Dermis blood vessel endothelial cell (primary cell): ENCODE results near the gene AP5B1. TPM values are rescaled to one million over a fixed set of nuclear protein-coding genes. Genes with fewer than 3 reads are reported as not detected.

Source experiments
- DNase-seq: peaks from one replicate; pipeline ENCODE4 v3.0.0; 2010
- total RNA-seq: library from RNA; depleted of rRNA; stranded (reverse); fragments of >200 nt; gene quantifications from 2 replicates; pipeline ENCODE4 v1.2.3, GENCODE V29; 2014

The AP5B1 gene
- total RNA-seq, 1 donor from 2014 or later = 11.6 TPM

DNA sequence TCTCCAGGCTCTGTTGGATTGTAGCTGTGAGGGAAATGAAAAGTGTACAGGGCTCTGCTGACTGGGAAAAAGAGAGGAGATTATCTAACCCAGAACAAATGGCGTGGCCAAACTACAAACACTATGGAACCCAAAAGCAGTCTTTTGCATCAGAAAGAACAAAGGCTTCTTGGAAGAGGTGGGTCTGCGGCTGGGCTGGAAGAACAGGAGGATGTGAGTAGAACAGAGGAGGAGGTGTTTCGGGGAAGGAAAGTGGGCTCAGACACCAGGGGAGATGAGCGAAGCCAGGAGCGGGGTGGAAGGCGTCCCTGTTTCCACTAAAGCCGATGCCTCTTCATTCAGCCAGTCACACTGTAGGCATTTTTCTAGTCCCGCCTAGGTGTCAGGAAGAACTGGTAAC is 18.1 kb upstream of the AP5B1 start:
- no peak for DNase-seq

DNA sequence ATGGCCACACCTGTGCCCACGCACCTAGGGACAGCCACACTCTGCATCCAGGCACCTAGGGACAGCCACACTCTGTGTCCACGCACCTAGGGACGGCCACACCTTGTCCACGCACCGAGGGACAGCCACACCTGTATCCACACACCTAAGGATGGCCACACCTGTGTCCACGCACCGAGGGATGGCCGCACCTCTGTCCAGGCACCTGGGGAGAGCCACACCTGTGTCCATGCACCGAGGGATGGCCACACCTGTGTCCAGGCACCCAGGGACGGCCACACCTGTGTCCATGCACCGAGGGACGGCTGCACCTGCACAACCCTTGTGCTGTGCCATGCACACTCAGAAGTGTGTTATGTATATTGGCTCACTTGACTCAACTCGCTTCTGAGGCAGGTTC is 16.9 kb upstream of the AP5B1 start:
- no peak for DNase-seq

DNA sequence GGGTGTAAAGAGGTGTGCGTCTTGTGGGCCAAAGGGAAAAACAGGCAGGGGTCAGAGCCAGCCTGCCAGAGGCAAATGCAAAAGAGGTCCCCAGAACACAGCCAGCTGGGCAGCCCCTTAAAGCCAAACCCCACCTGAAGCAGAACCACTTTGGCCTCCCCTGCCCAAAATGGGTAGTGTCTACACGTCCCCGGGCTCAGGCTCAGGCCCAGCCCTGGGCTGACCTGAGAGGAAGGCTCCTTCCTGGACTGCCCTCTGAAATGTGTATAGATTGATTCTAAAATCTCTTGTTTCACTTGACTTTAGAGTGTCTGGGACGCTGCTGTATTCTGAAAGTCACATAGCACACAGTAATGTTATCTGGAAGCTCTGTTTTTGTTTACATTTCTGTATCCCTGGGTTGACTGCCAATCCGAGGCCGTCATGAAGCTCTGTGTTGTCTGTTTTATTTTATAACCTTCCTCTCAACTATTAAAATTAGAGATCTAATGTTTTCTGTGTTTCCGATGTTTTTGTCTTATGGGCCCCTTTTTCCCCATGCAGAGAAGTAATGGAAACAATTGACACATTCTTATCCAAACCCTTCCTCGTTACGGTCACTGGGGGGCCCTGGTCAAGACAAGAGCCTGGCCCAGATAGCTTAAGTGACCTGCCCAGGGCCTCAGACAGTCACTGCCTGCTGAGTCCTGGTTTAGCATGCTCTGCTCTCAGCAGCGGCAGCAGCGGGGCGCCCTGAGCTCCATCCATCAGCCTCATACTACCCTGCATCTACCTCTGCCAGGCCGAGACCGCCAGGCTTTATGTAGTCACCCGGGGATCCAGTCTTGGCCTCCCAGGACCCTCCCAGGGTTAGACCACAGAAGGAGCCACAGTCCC is 16.2 kb upstream of the AP5B1 start:
- DNase-seq = no peak

DNA sequence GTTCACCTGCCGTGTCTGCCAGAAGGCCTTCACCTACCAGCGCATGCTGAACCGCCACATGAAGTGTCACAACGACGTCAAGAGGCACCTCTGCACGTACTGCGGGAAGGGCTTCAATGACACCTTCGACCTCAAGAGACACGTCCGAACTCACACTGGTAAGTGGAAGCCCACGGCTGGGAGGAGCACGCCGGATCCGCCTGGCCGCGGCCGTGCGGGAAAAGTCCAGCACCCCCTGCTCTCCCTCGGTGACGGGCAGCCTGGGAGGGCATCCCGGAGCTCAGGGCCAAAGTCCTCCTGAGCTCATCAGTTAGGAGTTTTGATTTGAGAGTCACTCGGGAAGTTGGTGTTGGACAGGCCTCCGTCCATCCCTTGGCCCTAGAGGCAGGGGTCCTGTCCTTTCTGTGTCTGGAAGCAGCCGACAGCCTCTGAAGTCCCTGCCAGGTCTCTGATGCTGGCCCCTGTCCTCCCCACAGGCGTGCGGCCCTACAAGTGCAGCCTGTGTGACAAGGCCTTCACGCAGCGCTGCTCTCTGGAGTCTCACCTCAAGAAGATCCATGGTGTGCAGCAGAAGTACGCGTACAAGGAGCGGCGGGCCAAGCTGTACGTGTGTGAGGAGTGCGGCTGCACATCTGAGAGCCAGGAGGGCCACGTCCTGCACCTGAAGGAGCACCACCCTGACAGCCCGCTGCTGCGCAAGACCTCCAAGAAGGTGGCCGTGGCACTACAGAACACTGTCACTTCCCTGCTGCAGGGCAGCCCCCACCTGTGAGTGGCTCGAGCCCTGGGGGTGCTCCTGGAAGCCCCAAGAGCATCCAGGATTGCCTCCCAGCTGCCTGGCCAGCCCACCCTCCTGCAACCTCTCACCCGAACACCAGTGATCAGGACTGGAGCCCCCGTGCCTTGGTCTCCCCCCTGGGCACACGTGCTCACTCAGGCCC is 14.1 kb upstream of the AP5B1 start:
- no peak for DNase-seq

DNA sequence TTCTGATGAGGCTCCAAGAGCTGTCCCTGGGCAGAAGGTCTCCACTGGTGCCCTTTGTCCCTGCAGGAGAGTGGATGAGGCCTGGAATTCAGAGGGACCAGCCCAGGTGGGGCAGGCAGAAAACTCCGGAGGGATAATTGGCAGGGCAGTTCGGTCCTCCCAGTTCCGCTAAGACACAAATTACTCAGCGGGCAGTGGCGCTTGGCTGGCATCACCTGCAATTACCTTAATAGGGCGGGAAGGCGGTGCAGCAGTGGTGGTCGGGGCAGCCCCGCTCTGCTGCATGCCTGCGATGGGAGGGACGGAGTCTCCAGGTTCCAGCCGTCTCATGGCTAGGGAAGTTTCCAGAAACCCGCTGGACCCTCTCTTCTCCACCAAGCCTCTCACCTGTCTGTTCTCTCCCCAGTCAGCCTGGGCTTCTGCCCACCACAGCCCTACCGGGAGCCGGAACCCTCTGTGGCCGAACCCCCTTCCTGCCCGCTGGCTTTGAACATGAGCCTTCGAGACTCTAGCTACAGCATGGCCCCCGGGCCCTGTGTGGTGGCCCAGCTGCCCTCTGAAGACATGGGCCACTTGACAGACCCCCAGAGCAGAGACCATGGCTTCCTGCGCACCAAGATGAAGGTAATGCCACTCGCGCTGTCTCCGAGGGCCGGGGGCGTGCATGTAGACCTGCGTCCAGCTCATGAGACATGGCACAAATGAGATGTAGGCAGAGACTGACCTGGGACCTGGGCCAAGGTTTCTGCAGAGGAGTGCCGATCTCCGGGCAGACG is 13.0 kb upstream of the AP5B1 start:
- DNase-seq = no peak

DNA sequence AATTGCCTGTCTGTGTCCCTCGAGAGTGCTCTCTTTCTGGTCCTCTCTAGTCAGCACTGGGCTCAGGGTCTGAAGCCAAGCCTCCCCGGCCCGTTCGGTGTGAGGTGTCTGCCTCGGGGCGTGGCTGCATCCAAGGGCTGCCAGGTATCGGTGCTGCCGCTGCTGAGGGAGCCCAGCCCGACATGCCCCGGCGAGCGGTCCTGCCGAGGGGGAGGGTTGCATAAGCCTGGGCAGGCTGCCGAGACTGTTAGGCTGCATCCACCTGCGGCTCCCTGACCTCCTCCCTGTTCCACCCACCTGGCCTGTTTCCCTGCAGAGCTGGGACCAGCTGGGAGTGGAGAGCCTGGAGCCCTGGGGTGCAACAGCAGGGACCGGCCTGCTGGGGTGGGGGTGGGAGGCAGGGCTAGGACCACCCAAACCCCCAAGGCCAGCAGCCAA is 12.4 kb upstream of the AP5B1 start:
- no peak for DNase-seq

DNA sequence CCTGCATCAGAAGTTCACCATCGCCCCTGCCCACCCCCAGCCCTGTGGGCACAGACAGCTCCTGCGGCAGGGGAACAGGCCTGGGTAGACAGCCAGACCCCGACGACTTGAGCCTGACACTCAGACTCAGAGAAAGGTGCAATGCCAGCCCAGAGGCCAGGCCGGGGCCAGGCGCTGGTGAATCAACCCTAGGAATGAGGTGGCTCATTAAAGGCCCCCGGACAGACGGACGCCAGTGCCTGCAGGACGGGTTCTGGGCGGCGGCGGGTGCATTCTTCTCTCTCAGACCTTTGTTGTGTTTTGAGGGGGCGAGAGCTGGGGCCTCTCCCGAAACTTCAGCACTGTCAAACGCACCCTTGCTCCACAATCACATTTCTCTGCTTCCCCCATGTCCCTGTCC is 11.7 kb upstream of the AP5B1 start:
- DNase-seq = no peak

DNA sequence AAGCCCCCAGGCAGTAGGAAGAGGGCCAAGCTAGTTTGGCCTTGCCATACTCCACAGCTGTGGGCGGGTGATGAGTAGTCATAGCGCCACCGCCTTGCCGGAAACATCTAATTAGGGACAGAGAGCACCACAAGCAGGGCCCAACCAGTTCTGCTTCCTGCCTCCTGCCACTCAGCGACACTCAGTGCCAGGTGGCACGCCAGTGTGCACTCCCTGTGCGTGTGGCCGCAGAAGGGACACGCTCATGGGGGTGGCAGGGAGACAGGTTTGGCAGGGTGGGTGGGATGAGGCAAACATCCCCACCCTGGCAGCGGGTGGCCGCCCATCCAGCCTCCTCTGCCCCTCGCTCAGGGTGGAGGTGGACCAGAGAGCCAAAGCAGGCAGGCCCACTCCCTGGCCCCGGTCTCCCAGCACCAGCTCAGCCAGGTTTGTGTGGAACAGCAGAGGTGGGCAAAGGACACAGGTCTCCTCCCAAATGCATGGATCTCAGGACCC is 11.0 kb upstream of the AP5B1 start:
- no peak for DNase-seq

DNA sequence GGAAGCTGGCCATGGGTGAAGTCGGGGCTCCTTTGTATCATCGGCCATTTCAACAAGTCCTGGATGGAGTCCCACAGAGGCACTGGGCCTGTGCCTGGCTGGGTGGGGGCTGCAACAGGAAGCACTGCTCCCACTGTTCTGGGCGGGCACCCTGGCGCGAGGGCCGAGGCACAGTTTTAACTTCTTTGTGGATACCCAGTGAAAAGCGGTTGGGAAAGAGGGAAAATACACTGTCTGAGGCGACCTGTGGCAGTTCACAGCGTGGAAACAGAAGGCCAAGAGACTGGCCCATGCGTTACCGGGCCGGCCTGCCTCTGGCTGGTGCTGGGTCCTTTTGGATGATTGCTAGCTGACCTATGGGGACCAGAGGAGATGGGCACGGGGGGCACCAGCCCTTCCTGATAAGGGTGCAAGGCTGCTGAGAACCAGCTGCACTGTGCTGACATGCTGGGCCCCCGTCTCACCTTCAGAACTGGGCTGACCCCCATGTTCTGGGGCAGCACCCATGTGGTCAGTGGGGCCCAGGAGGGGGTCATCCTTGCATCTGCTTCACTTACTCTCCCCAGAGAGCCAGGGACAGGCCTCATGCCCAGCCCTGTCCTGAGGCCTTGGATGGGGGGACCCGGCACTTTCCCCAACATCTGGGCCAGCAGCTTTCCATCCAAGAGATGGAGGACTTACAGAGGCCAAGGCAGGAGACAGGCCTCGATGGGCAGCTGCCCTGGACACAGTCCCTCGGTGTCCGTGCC is 10.3 kb upstream of the AP5B1 start:
- no peak for DNase-seq

DNA sequence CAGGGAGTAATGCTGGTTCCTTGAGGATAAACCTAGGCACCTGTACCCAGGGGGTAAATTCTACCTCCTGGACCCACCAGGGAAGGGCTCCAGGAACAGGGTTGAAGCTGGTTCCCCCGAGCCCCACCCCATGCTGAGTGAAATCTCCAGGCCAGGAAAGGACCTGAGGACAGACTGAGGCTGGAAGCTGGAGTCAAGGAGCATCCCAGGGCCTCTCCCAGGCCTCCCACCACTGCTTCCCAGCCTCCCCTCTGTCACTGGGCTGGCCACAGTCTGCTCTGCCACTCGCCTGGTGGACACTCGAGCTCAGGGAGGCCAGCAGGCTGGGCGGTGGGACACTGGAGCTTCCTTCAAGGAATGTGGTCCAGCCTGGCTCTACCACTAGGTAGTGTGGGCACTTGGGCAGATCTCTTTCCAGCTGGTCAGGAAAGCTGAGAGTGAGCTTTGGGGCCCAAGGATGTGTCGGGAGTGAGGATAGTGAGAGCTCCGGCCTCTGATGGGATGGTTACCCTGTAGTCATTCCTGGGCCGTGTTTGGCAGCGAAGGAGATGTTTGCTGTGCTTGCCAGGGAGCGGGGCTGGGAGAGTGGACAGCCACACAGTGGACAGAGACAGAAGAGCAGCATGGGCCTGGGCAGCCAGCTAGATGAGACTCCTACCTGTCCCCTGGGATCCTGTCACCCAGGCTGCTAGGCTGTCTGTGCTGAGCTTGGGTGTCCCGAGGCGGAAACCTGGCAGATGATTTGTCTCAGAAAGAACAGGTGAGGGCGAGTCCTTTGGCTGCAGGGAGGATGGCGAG is 9.5 kb upstream of the AP5B1 start:
- no peak for DNase-seq

DNA sequence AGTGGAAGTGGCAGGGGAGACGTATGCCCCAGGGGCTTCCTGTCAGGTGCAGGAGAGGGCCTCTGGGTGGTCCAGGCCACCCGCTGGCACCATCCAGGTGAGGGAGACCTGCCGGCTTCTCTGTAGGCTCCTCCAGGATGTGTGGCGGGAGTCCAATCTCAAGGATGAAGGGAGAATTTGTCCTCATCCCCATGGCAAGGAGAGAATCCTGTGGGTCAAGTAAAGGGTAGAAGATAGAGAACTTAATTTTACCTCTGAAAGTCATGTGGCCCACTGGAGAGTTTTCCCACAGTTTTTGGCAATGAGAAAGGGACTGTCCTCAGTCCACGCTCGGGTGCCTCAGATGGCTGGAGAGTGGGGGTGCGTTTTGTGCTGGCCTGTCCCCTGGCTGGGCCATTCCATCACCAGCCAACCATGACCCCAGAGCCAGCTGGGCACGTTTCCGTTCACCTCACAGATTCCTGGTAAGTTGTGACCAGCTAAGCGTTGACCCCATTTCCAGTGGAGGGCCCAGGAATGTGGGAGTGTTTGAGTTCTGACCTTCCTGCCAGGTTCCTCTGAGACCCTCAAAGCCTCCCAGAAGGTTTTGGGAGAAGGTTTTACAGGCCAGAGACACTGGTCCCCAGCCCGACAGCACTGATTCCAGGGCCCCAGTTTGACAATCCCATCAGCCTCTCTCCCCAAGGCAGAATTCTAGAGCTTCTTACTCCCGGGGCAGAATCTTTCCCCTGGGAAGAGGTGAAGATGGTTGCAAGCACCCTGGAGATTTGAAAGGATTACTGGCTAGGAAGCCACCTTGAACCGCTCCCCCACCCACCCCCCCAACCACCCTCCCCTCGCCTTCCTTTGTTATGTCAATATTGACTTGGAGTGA is 8.7 kb upstream of the AP5B1 start:
- no peak for DNase-seq

DNA sequence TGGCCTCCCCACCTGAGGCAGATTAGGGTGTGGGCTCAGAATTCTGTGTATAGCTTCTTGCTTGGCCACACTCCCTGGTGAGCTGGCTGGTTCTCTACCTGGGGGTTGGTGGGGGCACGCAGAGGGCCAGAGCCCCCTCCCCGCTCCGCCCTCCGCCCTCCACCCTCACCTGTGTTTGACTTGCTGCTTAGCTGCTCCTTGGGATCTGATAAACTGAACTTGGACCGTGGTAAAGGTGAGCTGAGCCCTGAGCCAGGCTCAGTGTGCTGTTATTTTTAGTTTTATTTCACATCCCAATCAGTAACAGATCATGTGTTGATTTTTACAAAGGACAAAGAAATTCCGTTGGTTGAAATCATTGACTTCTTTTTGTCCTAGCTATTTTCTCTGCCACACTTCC is 8.0 kb upstream of the AP5B1 start:
- no peak for DNase-seq

DNA sequence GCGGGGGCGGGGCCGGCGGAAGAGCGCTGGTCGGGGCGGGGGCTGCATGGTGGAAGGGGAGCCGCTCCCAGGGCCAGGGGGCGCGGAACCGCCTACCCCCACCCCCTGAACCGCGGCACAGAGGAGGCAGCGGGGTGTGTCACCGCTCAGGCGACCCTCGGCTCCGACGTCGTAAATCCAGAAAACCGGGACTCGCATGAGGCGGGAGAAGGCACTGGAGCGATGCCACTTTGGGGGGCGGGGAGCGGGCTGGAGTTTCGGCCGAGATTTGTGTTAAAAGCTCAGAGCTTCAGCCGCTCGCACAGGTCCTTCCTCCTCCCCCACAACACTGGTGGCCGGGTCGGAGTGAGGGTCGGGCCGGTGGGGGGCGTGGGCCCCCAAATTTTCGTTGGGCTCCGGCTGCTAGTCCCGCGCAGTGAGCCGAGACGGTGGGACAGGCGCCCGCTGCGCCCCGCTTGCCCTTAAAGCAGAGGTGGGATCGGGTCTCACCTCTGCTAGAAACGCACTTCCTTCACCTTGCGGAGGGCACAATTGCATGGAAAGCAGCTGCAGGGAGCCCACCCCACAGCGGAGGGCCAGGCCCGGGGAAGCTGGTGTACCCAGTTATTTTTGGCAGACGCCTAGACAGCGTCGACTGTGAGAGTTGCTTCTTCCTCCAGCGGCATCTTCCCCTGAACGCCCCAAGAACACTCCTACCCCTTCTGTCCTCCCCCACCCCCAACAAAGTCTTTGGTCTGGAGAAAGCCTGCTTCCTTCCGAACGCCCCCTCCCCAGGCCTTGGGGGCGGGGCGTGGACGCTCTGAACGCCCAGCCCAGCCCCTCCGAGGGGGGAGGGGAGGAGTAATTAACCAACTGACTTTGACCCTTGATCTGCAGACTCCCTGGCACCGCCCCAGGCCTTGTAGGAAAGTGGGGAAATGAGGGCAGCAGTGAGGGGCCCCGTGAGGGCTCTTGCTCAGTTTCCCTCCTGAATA is 7.2 kb upstream of the AP5B1 start:
- no peak for DNase-seq

DNA sequence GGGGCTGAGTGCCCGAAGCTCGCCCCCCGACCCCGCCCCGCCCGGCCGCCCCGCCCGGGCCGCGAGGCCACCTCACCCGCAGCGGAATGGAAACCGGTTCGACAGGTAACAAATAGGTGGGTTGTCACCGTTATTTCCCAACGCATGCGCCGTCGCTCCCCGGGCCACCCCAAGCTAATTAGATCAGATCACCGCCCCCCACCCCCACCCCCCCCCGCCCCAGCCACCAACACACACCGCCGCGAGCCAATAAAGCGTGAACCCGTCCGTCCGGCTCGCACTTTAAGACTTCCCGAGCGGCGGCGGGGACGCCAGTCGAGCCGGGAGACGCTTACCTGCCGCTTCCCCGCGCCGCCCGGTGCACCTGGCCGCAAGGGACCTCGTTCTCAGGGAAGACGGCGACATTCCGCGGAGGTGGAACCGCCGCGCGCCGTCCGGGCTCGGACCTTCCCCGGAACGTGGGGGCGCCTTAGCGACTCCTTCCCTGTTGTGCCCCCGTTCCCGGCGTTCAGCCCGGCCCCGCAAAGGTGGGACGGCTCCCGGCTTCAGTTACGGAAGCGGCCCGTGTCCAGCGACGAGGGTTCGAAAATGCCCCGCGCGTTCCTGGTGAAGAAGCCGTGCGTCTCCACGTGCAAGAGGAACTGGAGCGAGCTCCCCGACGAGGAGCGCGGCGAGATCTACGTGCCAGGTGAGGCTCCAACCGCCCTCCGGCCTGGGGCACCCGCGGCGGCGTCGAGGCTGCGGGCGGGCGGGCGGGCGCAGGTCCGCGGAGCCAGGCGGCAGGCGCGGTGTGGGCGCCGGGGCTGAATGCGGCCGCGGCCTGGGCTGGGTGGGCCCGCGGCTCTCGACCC is 6.2 kb upstream of the AP5B1 start, which contains the start of gene OVOL1:
Gene OVOL1, plus strand, starts transcription at position 278 of the 851 bp plus-strand sequence. Its CDS starts 311 bp downstream, at position 589.
- DNase-seq = no peak

DNA sequence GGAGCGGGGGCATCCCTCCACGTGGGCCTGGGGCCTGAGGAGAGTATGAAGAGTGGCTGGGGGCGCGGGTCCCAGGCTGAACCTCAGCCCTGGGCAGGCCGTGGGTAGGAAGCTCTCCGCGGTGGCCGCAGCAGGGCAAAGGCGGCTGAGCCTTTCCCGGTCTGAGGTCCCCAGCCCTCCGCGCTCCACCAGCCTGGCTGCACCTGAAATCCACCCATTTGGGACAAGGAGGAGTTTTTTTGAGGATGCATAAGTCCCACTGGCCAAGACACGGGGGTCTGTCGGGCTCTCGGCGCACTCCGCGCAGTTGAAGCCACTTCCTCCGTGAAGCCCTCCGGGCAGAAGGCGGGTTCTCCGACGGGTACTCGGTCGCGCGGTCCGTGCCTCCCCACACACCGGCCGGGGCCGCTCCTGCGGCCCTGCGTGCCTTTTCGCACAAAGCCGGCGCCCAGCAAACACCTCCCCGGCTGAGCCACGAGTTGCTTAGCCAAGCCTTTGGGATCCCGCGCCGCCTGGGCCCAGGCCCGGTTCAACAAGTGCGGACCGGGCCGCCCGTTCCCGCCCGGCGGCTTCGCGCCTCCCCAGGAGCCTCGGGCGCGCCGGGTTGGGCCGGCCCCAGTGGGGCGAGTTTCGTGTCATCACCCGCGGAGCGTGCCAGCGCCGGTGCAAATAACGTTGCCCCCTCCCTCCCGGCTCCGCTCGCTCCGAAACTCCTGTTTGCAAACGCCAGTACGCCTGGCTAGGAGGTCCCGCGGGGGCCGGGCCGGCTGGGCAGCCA is 5.4 kb upstream of the AP5B1 start:
- no peak for DNase-seq

DNA sequence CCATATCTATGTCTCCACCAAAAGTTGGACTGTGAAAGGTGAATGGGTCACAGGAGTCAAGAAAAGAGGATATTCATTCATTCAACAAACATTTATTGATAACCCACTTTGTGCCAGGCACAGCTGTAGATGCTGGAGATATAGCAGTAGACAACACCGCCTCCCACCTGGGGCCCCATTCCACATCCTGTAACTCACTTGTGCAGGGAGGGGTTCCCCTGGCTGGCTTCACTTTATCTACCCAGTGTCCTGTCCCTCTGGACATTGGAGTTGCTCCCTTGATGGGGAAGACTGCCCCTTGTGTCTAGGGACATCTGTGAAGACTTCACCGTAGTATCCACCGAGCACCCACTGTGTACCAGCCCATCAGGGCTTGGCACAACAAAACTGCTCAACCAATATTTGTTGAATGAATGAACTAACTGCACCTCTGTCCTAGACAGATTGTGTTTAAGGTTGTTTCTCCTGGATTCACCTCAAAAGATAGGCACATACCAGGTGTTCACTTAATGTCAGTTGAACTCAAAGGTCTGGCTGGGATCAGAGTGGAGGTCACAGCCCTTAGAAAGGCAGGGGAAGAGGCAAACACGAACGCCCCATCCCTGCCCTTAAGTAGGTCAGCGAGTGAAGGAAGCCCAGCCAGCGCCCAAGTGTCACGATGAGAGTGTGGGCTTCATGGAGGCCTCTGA is 4.7 kb upstream of the AP5B1 start:
- DNase-seq = no peak
